Stimulated activated CD8-positive, alpha-beta memory T cell treated with anti-CD3 and anti-CD28 coated beads, Interleukin-7, amount 100 ng/mL, for 48 hours (primary cell): ENCODE data around the gene FOXJ1.

ENCODE experiments used
- DNase-seq, 2 donors: peaks; one replicate each; pipeline ENCODE4 v3.0.0-alpha.2; 2020; ENCODE audit warnings: low read depth in 1 of 2; ENCODE audit errors: extremely low read depth in 1 of 2

FOXJ1 gene

DNA sequence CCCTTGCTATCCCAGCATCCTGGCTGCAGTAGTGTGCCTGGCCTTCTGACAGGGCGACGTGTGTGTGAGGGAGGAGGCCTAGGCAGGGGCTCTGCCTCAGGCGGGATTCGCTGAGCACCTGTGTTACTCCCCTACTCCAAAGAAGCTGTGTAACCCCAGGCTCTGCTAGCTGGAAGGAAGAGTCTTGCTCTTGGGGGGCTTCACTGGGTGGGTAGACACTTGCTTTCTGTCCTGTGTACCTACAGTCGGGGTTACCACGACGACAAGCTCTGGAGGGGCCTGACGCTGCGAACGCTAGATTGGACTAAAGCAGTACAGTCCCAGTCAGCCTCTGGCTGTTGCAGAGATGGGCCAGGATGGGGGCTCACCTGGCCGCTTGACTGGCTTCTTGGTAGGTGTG is 47.0 kb downstream of the FOXJ1 start:
- no peak for DNase-seq

- no peak for DNase-seq
Observed at GRCh38 chr17:76092526-76093413, 48.3 kb downstream of the FOXJ1 start.

DNA sequence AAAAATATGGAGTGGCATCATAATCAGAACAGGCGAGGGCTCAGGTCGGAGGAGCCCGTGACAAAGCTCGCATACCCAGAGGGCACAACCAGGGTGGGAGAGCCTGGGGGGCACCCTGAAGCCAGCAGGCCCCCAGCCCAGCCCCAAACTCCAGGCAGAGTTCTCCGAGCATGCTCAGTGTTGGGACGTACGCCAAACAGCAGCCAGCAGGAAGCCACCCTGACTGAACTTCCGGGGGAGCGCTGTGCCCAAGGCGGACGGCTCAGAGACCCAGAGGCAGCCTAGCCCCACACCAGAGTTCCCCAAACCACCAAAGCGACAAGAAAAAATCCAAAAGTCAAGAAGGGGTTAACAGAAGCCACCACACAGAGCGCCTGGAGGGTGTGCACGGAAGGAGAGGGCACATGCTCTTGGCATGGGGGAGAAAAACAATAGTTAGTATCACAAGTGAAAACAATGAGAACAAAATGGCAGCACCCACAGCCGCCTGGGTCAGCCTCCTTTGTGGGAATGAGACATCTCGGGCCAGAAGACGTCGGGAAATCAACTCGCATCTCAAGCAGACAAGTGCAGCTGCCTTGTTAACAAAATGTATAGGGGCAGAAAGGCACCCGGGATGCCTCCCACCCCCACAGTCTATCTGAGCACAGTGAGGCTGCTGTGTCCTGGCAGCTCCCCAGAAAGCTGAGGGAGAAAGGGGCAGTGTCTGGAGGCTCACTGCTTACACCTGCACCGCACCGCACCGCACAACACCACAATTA is 49.3 kb downstream of the FOXJ1 start:
- no peak for DNase-seq

GRCh38 chr17:76090517-76091129 is 50.4 kb downstream of the FOXJ1 start:
- no peak for DNase-seq

- DNase-seq, result no peak
Observed at GRCh38 chr17:76089680-76090516, 51.1 kb downstream of the FOXJ1 start.

DNA sequence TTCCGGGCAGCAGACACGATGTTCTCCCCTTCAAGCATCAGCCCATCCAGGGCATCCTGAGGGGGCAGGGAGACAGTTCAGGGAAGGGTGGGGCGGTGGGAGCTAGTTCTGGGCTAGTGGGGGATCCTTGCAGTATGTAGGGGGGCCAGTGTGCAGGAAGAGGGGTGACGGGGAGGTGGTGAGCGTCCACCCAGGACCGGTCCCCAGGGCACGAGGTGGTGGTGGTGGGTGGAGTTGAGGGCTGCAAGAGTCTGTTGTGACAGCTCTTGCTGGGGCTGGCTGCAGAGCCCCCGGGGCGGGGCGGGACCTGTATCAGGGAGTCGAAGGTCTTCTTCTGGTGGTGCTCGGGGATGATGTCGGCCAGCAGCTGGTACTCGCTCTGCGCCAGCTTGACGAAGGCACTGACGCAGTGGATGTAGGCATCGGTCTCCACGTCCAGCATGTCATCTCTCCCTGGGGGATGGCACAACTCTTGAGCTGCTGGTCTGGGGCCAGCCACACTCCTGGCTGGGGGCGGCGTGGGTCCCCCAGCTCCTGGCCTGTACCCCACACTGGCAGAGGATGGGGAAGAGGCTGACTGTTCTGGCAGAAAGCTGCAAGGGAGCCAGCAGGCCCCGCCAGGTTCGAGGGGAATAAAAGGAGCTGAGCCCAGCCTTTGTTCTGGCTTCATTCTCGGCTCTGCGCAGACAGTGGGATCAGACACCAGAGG is 52.0 kb downstream of the FOXJ1 start:
- no peak for DNase-seq

DNA sequence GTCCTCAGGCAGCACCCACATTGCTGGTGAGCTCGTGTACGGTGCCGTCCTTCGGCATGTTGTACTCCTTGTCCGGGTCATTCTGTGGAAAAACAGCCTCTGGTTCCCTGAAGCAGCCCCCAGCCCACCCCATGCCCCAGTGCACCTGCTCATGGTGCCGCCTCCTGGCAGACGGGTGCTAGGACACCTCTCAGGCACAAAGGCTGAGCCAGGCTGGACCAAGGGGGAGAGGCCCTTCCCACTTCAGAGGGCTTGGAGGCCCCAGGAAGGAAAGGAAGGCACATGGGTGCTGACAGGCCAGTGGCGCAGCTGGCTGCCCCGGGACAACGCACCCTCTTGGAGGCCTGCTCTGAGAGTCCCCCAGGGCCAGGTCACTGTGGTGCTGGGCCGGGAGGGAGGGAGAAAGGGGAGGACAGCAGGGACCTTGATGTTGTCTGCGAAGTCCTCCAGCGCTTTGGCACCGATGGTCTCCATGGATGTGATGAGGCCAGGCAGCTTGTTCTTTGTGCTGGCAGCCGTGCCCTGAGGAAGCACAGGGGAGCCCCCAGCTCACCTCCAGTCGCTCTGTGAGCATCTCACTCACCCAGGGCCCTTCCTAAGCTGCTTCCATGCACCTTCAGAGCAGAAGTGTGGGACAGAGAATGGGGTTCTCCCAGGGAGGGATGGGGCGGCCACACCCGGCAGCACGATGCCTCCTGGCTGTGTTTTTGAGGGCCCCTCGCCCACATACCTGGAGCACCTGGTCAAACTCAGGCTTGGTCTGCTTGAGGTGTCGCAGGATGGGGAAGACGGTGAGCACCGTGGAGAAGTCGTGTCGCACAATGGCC is 52.8 kb downstream of the FOXJ1 start:
- DNase-seq, result no peak

DNA sequence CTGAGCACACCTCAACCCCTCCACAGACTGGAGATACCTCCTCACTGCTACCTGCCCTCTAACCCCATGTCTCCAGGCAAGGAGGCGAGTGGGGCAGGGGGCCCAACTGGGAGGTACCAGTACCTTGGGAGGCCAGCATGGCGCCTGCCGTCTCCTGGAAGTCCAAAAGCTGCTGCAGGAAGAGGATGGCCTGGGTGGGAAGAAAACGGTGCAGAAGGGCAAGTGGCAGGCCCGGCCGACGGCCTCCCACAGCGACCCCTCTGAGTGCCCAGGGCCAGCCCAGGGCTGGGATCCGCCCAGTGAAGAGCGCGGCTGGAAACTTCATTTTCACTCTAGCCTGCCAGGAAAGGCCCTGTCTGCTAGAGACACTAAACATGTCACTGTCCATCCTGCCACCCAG is 53.5 kb downstream of the FOXJ1 start:
- no peak for DNase-seq

GRCh38 chr17:76086384-76086783 is 54.7 kb downstream of the FOXJ1 start:
- DNase-seq, result no peak
